Transverse colon (tissue), 3 donors: ENCODE data around the gene HNMT.

Source experiments
- POLR2A ChIP-seq: fragments of 450-650 bp; IDR thresholded peaks from one replicate; pipeline ENCODE4 v1.6.1; 2016; ENCODE audit warnings: antibody characterized with exemption, mild to moderate bottlenecking, moderate library complexity
- TF ChIP-seq, protein P1 (sequence below), 5 experiments: fragments of 200-600 bp in 3 of 5; fragments of 450-650 bp in 2 of 5; sonication (generic) in 3 of 5; IDR thresholded peaks; 1 replicate in 2 of 5; 2 replicates in 3 of 5; pipeline ENCODE4 v1.5.1; 2016 to 2017; ENCODE audit warnings: antibody characterized with exemption in 5 of 5, inconsistent platforms in 3 of 5, mild to moderate bottlenecking in 2 of 5, moderate library complexity in 1 of 5

DNA sequence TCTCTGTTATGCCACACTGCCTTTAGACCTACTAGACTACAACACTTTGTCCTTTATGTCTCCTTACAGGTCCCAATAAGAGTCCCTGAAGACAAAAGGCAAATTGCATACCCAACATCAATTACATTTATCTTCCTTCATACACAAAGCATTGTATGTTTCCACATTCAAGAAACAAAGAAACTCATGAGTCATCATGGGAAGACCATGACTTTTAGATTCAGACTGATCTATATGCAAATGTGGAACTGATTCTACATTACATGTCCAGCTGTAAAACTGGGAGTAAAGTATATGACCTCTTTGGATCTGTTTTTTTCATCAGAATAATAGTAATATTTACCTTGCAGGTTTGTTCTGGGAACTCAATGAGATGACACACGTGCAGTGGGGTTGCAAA lies 25.2 kb upstream of the HNMT start:
- TF ChIP-seq POLR2A: no peak
- TF ChIP-seq, protein P1, sequence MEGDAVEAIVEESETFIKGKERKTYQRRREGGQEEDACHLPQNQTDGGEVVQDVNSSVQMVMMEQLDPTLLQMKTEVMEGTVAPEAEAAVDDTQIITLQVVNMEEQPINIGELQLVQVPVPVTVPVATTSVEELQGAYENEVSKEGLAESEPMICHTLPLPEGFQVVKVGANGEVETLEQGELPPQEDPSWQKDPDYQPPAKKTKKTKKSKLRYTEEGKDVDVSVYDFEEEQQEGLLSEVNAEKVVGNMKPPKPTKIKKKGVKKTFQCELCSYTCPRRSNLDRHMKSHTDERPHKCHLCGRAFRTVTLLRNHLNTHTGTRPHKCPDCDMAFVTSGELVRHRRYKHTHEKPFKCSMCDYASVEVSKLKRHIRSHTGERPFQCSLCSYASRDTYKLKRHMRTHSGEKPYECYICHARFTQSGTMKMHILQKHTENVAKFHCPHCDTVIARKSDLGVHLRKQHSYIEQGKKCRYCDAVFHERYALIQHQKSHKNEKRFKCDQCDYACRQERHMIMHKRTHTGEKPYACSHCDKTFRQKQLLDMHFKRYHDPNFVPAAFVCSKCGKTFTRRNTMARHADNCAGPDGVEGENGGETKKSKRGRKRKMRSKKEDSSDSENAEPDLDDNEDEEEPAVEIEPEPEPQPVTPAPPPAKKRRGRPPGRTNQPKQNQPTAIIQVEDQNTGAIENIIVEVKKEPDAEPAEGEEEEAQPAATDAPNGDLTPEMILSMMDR (IDR thresholded peaks at IDR 0.05): no peak
